ENCODE data around the gene PTPN23.

The PTPN23 gene

GRCh38 chr3:47407237-47407636, 26.4 kb downstream of the PTPN23 start:
- no peak for DNase-seq (ENCODE audit: low read depth, low spot score)

DNA sequence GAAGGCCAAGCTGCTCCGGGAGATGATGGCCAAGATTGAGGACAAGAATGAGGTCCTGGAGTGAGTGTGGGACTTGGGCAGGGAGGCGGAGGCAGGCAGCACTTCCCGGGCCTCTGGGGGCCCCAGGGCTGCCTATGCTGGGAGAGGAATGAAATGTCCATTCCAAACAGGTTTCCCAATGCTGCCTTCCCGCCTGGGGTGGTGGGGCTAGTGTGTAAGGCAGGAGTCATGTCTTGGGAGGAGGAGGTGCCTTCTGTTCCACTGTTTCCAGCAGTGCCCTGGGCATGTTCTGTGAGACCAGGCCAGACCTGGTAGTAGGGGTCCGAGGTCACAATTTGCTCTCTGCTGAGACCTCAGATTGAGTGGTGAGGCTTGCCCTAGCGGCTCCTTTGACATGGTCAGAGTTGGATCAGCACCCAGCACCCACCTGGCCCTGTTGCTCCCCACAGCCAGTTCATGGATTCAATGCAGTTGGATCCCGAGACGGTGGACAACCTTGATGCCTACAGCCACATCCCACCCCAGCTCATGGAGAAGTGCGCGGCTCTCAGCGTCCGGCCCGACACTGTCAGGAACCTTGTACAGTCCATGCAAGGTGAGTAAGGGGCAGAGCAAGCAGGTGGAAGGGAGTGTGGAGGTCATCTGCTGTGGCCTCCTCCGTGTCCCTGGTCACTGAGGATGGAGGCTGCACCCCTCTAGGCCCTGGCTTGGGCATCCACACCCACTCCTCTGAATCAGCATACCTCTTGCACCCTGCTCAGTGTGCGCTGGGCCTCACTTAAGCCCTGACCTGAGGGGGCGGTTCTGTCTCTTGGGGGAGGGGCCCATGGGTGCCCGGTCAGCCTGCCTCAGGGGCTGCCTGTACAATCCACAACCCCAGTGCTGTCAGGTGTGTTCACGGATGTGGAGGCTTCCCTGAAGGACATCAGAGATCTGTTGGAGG, 27.3 kb downstream of the PTPN23 start:
- no peak for DNase-seq (ENCODE audit: low read depth, low spot score)

DNA sequence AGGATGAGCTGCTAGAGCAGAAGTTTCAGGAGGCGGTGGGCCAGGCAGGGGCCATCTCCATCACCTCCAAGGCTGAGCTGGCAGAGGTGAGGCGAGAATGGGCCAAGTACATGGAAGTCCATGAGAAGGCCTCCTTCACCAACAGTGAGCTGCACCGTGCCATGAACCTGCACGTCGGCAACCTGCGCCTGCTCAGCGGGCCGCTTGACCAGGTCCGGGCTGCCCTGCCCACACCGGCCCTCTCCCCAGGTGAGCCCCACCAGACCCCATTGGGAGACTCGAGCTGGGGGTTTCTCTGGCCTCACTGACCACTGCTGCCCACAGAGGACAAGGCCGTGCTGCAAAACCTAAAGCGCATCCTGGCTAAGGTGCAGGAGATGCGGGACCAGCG, 28.0 kb downstream of the PTPN23 start:
- no peak for DNase-seq (ENCODE audit: low read depth, low spot score)

DNA sequence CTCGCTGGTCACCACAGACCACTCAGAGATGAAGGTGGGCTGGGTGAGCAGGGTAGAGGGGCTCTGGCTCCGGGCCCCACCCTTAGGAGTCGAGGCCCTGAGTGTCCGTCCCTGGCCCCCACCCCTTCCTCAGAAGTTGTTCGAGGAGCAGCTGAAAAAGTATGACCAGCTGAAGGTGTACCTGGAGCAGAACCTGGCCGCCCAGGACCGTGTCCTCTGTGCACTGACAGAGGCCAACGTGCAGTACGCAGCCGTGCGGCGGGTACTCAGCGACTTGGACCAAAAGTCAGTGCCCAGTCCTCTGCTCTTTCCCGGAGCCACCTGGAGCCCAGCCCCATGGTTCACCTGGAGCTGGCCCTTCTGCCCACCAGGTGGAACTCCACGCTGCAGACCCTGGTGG, 28.5 kb downstream of the PTPN23 start:
- DNase-seq (ENCODE audit: low read depth, low spot score): no peak

- DNase-seq (ENCODE audit: low read depth, low spot score): no peak
Observed at GRCh38 chr3:47409688-47410416, 29.0 kb downstream of the PTPN23 start.

GRCh38 chr3:47410417-47410720, 29.5 kb downstream of the PTPN23 start:
- no peak for DNase-seq (ENCODE audit: low read depth, low spot score)

- no peak for DNase-seq (ENCODE audit: low read depth, low spot score)
Observed at GRCh38 chr3:47410801-47411646, 30.2 kb downstream of the PTPN23 start.

DNA sequence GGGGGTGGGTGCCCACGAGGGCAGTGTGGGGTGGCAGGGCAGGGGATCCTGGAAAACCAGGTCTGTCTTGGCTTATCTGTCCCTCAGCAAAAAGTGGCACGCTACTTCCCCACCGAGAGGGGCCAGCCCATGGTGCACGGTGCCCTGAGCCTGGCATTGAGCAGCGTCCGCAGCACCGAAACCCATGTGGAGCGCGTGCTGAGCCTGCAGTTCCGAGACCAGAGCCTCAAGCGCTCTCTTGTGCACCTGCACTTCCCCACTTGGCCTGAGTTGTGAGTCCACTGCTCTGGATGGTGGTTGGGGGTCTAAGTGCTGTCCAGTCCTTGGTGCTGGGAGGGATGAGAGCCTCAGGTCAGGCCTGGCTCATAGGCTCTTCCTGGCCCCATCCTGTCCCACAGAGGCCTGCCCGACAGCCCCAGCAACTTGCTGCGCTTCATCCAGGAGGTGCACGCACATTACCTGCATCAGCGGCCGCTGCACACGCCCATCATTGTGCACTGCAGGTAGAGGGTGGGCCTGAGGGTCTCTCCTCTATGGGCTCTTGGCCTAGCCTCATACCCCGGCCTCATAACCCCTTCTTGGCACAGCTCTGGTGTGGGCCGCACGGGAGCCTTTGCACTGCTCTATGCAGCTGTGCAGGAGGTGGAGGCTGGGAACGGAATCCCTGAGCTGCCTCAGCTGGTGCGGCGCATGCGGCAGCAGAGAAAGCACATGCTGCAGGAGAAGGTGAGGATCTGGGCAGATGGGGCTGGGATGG, 31.1 kb downstream of the PTPN23 start:
- DNase-seq (ENCODE audit: low read depth, low spot score): no peak

GRCh38 chr3:47412453-47412756, 31.6 kb downstream of the PTPN23 start:
- no peak for DNase-seq (ENCODE audit: low read depth, low spot score)

DNA sequence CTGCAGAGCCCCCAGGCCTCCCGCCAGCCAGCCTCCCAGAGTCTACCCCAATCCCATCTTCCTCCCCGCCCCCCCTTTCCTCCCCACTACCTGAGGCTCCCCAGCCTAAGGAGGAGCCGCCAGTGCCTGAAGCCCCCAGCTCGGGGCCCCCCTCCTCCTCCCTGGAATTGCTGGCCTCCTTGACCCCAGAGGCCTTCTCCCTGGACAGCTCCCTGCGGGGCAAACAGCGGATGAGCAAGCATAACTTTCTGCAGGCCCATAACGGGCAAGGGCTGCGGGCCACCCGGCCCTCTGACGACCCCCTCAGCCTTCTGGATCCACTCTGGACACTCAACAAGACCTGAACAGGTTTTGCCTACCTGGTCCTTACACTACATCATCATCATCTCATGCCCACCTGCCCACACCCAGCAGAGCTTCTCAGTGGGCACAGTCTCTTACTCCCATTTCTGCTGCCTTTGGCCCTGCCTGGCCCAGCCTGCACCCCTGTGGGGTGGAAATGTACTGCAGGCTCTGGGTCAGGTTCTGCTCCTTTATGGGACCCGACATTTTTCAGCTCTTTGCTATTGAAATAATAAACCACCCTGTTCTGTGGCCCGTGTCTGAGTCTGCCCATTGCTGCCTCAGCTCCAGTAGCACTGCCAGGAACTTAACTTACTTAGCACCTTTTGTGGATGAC, 32.2 kb downstream of the PTPN23 start:
- DNase-seq (ENCODE audit: low read depth, low spot score): no peak

GRCh38 chr3:47413751-47414150, 32.9 kb downstream of the PTPN23 start:
- no peak for DNase-seq (ENCODE audit: low read depth, low spot score)

DNA sequence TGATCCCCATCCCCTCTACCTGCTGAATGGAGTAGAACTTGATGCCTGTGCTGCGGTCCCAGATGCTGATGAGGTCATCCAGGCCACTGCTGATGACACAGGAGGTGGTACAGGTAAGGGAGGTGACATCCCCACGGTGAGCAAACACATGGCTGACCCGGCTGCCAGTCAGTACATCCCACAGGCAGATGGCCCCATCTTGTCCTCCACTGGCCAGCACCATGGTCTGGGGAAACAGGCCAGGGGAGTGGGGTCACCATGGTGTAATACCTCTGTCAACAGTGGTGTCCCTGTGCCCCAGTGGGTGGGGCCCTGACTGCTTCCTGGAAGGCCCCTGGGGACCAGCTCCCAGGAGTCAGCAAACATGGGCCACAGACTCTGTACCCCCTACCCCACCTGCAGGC, 33.3 kb downstream of the PTPN23 start:
- DNase-seq (ENCODE audit: low read depth, low spot score): no peak

DNA sequence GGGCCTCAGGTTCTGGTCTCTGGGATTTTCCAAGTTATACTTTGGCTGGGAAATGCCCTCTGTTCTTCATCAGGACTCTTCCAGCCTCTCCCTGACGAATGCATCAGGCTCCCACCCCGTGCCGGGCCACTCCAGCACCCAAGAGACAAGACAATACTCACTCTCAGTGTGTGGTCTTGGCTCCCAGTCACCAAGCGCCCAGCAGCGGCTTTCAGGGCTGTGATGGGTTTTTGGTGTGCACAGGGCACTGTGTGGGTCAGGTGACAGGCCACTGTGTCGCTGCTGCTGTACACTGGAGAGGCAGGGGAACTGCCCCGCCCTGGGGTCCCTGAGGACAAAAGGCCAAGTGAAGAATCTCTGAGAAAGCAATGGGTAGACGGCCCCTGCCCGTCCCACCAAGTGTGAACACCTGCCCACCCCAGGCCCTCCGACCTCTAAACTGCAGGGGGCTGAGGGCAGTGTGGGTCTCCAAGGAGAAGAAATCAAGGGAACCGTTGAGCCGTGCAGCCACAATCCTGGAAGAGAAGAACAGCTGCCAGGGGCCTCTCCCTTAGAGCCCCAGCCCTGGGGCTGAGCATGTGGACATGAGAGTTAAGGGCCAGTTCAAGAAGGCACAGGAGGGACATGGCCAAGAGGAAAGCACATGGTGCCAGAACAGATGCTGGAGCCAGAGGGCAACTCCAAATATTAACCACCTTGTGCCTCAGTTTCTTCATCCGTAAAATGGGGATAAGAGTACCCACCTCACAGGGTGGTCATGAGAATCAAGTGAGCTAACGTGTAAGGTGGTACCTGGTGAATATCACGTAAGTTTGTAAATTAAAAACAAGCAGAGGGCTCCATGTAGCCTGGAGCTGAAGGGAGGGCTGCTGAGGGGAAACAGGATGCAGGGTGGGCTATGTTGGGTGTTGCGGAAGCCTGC, 34.1 kb downstream of the PTPN23 start:
- no peak for DNase-seq (ENCODE audit: low read depth, low spot score)

- DNase-seq (ENCODE audit: low read depth, low spot score): no peak
Observed at GRCh38 chr3:47416041-47416440, 35.2 kb downstream of the PTPN23 start.

GRCh38 chr3:47418167-47419082, 37.6 kb downstream of the PTPN23 start:
- DNase-seq (ENCODE audit: low read depth, low spot score): no peak

DNA sequence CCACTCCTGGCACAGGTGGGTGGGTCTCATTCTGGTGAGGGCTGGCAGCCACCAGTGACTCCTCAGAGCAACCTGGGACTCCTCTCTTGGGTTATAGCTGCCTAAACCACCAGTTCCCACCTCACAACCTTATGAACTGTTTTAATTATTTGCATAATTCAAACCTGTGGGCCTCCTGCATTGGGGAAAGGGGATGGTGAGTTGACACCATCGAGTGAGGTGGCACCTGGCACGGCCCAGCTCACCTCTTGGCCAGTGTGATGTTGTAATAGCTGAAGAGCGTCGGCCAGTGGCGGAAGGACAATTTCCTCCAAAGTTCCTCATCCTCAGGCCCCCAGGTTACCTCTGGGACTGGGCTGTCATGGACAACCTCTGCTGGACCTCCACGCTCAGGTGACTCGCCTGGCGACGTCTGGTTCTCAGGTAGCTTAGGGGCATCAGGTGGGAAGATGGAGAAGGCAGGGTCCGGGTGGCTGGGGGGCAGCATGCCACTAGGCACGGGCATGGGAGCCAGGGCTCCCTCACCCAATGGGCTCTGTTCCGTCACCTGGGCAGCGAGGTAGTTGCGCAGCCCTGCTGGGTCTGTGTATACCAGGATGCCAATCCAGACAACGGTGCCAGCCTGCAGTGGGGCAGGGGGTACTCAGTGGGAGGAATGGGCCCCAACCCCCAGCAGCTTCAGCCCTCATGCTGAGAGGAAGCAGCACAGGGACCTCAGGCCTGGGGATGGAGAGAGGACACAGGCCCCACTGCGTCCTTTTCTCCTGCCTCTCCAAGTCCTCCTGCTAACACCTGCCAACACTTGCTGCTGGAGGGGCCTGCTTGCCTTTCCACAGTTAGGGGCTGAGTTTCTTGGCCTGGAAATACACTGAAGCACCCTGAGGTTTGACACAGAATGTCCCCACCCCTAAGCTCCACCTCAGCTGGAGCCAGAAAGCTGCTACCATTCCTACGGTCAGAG, 38.5 kb downstream of the PTPN23 start:
- no peak for DNase-seq (ENCODE audit: low read depth, low spot score)

DNA sequence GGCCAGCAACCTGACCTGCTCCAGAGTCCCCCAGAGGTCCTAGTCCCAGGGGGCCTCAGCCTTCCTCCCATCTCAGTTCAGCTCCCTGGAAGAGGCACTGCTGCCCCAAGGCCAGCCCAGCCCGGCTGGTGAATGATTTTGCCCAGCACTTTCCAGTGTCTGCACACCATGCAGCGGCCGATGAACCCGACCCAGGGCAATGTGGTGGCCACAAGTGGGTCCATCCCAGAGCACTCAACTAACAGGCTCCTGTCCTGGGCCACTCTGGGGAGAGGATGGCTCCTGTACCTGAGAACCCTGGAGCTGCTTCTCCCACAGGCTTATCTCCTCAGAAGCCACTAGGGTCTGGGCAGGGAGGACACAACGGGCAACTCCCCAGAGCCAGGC, 39.2 kb downstream of the PTPN23 start:
- DNase-seq (ENCODE audit: low read depth, low spot score): no peak

Data from astrocyte of the hippocampus (primary cell).